DMS114 treated with DMSO at 0.1 percent for 48 hours (cell line): Measurements from ENCODE around the gene ODAD4.
A peak's percentile ranks its signal among the peaks of the same experiment; 100 is the strongest.

ENCODE experiments used
- DNase-seq: peaks from one replicate; lab custom pipeline; 2025; ENCODE audit not compliant: unreplicated experiment; lab: John Stamatoyannopoulos, UW

ODAD4 gene

DNA sequence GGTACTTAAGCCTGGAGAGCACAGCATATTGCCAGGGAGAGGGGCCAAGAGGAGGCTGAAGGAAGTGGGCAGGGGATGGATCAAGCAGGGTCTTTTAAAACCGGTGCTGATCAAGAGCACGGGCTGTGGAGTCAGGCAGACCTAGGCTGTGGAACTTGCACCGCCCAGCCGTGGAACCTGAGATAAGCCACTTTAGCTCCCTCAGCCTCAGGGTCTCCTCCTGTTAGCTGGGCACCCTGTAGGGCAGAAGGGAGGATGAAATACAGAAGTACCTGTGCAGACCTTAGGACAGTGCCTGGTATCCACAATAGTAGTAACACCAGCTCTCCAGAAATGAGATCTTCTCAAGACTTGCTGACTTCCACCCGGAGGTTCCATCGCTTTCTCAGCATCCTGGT lies 9.3 kb downstream of the ODAD4 start:
- DNase-seq = no peak

DNA sequence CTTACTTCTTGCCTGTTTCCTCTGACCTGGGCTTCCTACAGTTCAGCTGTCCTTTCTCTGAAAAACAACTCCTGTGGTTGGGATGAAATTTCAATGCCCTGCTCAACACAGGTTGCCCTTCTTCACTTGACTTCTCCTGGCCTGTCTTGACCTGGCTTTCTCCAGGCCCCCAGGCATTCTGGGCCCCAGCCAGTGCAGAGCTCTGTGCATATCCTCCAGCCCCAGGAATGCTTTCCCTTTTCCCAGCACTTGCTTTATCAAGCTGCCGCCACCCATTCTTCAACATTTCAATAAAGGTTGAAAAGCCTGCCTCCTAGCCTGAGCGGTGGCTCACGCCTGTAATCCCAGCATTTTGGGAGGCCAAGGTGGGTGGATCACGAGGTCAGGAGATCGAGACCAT lies 10.8 kb downstream of the ODAD4 start:
- no peak for DNase-seq

GRCh38 chr17:41942626-41943373 lies 12.4 kb downstream of the ODAD4 start:
- DNase-seq = no peak

DNA sequence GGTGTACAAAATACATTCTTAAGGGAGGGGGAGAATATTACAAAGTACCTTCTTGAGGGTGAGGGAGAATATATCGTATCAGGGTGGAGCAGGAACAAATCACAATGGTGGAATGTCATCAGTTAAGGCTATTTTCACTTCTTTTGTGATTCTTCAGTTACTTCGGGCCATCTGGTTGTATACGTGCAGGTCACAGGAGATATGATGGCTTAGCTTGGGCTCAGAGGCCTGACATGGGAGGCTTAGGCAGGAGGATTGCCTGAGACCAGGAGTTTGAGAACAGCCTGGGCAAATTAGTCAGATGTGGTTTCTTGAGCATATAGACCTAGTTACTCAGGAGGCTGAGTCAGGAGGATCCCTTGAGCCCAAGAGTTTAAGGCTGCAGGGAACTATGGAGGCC lies 13.1 kb downstream of the ODAD4 start:
- DNase-seq = no peak

DNA sequence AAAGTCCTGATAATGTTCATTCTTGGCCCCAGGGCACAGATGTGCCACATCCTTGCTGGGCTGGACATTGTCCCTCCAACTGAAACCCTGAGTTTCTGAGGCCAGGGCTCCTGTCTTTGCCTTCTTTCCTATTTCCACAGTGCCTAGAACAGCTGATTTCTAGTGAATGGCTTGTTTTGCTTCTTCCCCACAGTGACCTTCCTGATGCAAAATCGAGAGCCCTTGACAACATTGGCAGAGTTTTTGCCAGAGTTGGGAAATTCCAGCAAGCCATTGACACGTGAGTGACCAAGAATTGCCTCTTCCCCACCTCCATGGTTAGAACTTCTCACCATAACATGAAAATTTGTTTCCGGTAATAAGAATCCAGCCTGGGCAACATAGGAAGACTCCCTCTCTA lies 14.5 kb downstream of the ODAD4 start:
- DNase-seq = no peak

GRCh38 chr17:41948762-41949460 lies 18.5 kb downstream of the ODAD4 start:
- no peak for DNase-seq

DNA sequence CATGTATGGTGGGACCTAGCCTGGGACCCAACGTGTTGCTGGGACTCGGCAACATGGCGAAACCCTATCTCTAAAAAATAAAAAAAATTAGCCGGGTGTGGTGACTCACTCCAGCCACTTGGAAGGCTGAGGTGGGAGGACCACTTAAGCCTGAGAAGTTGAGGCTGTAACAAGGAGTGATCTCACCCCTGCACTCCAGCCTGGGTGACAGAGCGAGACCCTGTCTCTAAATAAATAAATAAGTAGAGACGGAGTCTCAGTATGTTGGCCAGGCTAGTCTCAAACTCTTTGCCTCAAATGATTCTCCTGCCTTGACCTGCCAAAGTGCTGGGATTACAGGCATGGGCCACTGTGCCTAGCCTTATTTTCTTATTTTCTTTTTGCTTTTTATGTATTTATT lies 26.1 kb downstream of the ODAD4 start:
- no peak for DNase-seq

DNA sequence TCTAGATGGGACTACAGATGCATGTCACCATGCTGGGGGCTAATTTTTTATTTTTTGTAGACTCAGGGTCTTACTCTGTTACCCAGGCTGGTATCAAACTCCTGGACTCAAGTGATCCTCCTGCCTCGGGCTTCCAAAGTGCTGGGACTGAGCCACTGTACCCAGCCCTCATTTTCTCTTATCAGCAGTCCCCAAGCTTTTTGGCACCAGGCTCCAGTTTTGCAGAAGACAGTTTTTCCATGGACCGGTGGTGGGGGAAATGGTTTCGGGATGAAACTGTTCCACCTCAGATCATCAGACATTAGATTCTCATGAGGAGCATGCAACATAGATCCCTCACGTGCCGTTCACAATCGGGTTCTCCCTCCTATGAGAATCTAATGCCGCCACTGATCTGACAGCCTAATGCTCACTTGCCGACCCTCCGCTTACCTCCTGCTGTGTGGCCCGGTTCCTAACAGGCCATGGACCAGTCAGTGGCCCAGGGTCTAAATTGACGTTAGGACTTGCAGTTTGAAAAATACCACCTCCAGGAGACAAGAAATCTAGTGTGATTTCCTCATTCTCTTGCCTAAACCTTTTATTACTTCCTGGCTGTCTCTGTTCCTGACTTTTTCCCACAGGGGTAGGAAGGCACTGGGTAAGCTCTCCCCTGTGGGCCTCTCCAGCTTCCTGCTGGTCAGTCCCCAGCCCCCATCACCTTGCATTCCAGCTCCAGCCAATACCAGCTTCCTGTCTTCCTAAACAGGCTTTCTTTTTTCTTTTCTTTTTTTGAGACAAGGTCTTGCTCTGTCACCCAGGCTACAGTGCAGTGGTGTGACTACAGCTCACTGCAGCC lies 26.8 kb downstream of the ODAD4 start:
- no peak for DNase-seq

- DNase-seq = no peak
These were observed 27.5 kb downstream of the ODAD4 start for GRCh38 chr17:41957869-41958439.

- no peak for DNase-seq
These were observed 28.6 kb downstream of the ODAD4 start for GRCh38 chr17:41959030-41959335.

DNA sequence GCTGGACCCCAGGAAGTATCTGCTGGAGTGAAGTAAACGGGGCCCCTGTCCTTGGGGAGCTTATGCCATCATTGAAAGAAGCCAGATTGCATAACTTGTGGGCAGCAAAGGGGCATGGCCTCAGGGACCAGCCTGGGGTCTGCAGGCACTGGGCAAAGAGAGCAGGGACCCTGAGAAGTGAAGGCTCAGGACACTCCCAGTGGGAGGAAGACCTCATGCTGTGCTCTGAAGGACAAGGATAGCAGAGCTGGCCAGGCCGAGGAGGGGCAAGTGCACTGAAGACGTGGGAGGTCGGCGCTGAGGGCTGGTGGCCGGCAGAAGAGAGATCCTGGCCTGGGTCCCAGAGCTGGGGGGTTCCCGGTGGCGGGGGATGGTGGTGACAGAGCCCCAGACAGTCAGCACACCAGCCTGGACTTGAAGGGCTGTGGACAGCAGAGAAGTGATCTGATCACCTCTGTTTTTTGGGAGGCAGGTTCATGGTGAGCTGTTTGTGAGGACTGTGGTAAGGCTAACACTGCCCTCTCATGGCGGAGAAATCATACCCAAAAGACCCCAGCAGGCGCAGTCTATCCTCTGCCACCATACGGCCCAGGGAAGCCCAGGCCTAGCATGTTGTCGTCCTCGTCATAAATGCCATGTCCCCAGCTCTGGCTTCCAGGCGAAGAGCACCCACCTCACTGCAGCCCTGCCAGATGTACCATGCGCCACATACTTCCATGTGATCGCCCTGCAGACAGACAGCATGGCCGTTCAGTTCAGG lies 29.1 kb downstream of the ODAD4 start:
- DNase-seq = peak; percentile 51

- no peak for DNase-seq
These were observed 31.7 kb downstream of the ODAD4 start for GRCh38 chr17:41962111-41962510.

- DNase-seq = peak; percentile 31
These were observed 32.5 kb downstream of the ODAD4 start for GRCh38 chr17:41962768-41963434.

- no peak for DNase-seq
These were observed 35.5 kb downstream of the ODAD4 start for GRCh38 chr17:41965694-41966462.

GRCh38 chr17:41966463-41967140 lies 36.2 kb downstream of the ODAD4 start, which contains the start of gene CNP:
Gene CNP, plus strand, starts transcription at chr17:41966795. Its CDS starts 90 bp downstream, at chr17:41966885.
- peak; percentile 68 for DNase-seq

- no peak for DNase-seq
These were observed 36.9 kb downstream of the ODAD4 start for GRCh38 chr17:41967141-41967920.

- DNase-seq = no peak
These were observed 37.6 kb downstream of the ODAD4 start for GRCh38 chr17:41967921-41968578.

DNA sequence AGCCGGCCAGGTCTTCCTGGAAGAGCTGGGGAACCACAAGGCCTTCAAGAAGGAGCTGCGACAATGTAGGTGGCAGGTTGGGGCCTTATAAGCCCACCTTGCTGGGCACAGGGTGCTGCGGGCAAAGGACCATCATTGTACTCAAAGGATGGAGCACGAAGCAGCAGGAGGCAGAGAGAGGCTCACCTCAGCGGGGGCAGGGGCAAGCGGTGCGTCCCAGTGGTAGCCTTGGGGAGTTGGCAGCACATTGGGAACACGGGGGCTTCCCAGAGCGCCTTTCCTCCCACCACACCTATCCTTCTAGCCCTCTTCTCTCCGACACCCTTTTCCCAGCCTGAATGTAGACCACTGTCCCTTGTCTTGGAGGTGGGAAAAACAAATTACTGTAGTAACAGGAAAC lies 38.3 kb downstream of the ODAD4 start:
- DNase-seq = no peak
